ENCODE results near the gene OSBPL3.
A peak's percentile ranks its signal among the peaks of the same experiment; 100 is the strongest.

Gene OSBPL3

DNA sequence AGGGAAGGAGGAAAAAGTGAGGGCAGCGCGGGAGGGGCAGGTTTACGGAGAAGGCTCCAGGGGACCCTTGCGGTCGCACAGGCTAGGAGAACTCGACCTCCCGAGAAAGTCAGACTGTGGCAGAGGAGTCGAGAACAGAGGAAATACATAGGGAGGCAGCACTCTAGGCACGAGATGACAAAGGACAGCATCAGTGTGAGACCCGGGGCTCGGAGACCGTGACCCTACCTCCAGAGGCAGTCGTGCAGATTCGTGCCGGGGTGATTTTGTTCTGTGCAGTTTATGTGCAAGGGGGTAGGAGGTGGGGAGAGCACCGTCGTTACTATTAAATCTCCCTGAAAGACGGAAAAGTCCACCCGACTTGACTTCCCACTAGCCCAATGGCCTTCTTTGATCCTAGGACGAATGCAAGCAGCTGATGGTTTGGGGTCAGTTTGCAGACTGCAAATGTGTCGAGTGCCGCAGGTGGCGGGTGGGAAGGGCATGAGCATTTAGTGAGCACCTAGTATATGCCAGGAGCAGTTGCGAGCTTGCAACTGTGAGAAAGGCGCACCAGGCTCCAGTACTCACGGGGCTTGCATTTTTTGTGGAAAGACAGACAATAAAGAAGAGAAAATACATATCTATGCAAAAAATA, 674 bp upstream of the OSBPL3 start:
- peak; percentile 50 for DNase-seq

DNA sequence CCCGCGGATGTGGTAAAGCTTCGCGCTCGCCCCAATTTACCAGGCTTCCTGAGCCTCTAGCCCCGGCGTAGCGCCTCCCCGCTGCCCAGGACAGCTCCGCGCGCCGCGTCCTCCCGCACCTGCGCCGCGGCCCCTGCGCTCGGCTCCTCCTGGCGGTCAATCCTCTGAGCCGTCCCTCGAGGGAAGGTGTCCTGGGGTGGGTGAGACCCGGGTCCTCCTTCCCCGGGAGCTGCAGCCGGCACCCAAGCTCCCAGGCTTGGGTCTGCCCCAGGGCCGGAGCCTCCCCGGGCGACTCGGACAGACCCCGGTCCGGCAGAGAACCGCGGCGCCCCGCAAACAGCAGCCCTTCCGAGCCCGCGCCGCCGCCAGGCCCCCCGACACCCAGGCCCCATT, 512 bp downstream of the OSBPL3 start:
- peak; percentile 81 for DNase-seq

DNA sequence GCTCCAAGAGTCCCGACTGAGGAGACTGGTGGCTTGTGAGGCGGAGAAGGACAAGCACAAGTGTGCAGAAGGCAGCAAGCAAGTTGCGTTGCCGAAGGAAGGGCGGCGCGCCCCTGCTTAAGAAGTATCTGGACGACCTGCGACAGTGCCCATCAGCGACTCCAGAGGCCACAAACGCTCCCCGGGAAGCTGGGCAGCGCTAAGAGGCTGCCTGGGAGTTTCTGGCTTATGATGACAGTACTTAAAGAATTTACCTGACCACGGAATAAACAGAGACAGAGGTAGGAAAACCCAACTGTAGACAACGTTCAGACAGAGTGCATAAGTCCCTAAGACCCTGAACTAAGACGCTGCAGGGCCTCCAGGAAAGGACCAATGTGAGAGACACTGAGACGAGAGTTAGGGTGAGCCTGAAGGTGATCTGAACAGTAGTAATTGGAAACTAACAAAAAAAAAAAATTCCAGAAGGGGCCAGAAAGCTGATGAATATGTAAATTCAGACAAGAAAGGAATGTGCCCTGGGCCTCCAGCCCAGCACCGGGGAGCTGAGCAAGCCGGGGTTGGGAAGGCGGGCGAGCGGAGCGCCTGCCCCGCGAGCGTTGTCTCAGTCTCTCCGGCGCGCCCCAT, 1.0 kb downstream of the OSBPL3 start:
- DNase-seq, result no peak

DNA sequence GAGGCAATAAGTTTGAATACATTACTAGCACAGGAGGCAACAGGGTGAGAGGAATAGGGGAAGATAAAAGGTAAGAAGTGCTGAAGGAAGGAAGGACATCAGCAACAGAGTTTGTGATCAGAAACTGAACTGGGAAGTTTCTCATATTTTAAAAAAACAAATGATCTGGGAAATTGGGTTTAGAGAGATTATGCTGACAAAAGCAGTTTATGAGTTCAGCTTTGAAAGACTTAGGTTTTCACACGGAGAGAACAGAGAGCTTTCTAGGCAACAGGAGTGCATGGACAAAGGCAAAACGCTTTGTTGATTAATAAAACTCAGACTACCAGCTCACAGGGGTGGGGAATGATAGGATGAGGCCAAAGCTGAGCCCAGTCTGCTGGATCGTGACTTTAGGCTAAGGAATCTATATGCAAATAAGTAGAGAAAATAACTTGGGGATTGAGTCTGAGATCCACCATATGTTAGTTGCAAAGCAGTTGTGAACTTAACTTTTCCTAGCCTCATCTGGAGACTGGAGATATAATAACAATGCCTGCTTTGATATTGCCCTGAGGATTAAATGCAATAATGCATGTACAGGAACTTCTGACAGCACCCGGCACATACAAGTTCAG, 4.2 kb downstream of the OSBPL3 start:
- no peak for DNase-seq

DNA sequence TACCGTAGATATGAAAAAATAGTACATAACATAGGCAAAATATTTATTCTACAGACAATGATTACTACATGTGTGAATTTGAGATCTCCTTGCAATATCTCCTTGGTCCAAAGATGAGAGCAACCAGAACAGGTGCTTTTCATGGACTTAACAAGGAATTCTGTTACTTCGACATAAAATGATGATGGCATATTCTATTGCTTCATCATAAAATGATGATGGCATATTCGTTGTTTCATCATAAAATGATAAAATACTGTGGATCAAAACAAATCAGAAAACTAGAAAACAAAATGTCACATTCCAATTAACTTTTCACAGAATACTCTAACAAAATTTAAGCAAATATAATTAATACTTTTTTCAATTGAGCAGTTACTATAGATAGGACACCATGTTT, 4.8 kb downstream of the OSBPL3 start:
- no peak for DNase-seq

DNA sequence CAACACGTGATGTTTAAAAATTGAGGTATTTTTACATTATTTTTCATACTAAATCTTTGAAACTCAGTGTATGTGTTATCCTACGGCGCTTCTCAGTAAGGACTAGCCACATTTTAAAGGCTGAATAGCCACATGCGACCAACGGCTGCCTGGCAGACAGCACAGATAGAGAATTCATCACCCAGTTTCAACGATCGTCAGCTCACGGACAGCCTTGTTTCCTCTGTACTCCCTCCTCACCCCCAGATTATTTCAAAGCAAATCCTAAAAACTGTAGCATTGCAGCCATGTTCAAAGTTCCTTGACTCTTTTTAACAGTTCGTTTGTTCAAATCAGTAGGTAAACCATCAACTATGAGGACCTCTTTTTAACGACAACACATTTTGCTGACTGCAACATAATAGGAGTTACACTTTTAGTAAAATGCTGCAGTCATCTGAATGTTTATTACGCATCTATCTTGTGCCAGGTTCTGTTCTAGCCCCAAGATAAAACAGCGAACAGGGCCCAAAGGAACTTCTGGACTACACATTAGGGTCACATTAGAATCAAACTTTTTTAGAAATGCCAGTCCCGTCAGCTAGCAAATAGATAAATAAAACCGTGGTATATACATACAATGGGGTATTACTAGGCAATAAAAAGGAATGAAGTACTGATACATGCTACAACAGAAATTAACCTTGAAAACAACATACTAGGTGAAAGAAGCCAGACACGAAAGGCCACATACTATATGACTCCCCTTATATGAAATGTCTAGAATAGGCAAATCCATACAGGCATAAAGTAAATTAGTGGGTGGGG, 5.7 kb downstream of the OSBPL3 start:
- no peak for DNase-seq

DNA sequence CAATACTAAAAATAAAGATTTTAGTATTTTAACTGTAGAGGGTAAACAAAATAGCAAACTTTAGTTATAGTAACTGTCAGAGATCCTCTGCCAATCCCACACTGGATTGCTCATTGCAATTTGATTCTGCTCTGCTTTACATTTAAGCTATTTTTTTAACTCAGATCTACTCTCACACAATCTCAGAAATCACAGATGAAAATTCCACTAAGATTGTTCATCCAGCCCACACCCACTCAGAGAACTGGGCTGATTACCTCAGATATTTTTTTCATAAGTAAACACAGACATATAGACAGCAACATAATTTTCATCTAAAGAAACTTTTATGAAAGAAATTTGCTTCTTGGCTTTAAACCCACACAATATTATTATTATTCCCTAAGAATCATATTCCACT, 7.0 kb downstream of the OSBPL3 start:
- no peak for DNase-seq

DNA sequence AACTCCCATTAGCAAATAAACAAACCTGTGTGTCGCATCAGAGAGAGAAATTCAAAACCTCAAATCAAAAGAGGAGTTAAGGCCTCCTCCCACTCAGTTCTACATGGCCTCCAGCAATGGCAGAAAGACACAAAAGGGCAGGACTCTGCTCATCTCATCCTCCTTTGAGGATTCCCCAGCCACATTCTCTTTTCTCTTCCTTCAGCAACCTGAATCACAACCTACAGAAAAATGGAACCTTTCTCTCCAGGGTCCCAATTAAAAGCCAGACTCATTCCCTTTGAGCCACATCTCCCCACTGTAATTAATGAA, 7.9 kb downstream of the OSBPL3 start:
- DNase-seq, result no peak

DNA sequence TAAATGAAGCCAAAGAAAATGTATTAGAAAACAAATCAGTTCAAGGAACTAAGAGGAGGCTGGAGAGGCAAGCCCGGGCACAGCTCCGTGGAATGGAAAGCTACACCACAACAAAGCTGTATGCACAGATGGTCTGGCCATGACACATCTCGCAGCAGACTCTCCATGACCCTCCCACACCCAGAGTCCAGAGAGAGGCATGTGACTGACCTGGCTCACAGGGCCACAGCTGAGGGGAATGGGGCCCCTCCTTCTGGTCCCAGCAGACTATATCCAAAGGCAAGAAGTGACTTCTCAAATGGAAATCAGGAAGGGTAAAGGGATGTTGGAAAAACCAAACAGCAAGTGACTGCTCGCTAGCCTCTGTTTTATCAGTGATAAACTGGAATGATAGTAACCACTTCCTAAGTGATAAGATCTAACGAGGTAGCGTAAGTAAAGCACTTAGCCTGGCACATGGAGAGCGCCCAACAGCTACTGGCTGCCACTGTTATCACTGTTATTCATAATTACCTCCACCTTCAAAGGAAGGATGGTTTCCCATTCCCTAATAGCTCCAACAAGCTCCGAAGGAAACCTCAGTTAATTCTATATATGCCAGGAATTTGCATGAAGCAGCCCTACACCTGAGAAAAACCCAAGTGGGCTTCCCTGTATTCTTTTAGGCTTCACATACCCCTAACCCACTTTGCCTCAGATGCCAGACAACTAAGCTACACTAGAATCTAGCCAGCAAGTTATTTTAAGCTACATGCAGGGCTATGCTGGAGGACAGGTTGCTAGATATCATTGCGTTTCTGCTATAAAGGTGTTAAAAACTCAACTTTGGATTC, 8.4 kb downstream of the OSBPL3 start:
- DNase-seq, result no peak

DNA sequence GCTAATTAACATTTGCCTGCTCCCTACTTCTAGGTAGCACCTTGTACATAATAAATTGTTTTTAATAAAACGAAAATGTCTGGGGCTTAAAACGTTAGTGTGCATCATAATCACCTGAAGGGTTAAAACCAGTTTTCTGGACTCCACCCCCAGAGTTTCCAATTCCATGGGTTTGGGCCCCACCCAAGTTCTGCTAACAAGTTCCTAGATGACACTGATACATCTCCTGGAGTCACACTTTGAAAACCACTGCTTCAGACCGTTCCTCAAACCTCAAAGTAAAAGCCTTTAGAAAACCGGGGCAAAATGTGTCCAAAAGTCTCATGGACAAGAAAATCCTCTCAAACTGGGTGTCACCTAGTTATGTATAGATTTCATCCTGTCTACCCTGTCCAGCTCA, 9.3 kb downstream of the OSBPL3 start:
- DNase-seq, result no peak

DNA sequence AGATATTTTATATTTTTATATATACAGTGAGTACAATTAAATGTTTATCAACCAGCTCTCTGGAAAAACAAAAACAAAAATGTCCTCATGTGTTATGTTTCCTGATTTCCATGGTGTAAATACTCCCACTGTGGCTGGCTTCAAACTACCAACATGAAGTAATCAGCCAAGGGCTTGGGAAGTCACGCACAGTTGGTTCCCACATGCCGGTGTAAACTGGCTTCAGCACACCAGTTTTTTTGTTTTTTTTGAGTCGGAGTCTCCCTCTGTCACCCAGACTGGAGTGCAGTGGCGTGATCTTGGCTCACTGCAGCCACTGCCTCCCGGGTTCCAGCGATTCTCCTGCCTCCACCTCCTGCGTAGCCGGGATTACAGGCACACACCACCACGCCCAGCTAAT, 11.8 kb downstream of the OSBPL3 start:
- no peak for DNase-seq

DNA sequence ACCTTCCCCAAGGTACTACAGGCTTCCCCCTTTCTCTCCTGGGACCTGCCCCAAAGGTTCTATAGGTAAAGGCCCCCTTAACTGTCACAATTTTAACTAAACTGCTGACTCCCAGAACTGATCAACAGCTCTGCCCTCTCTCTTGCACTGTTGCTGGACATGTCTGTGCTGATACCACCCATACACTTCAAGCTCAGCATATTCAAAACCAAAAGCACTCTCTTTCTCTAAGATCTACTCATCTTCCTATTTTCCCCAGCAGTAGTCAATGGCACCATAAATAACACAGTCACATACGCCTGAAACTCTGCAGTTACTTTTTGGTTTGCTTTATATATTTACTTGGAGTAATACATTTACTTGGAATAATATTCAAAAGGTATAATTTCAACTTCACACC, 12.3 kb downstream of the OSBPL3 start:
- no peak for DNase-seq

DNA sequence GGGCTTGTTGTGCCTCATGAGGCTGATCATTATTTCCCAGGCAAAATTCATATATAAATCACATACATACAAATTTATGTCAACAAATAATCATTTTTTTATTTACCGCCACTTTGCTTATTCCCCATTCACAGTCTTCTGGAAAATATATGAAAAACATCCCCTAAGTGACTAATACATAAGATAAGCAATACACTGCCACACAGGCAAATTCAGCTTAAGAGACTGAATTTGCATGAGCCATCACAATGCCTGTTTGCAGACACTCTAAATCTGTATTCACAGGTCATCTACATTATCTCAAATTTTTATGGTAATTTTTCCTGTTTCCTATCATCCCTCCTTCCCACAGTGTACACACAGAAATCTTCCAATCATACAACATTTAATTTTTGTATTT, 13.2 kb downstream of the OSBPL3 start:
- DNase-seq, result no peak

DNA sequence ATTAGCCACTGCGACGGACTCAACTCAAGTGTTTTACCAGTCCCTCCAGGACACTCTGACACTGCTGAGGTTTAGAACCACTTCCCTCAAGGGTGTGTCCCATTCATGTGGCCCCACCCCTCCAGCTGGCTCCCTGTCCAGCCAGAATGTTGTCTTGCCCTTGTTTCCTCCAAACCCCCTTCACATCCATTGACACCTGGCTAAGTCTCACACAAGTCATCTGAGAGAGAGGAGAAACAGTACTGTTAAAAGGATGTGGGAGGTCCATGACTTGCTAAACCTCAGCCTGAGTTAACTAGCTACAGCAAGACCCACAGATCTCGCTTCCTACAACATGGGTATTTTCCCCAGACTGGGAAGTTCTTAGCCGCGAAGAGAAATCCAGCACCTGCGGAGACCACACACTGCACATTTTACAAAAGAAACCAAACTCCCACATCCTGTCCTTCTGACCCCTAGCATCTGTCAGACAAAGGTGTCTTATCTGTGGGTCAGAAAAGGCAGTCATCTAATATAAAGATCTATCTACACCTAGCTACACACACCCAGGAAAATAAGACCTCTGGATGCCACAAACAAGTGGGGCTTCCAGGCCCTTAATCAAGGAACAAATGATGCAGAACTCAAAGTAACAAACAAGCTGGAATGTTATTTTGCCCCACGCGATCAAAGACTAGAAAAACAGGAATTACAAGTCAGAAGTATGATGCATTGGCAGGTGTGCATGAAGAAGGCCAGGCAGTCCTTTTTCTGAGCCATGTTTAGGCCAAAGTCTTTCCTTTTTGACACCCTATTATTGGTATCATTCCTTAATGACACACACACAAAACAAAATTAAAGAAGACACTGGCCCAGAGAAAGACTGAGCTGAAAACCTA, 13.9 kb downstream of the OSBPL3 start:
- DNase-seq, result peak; percentile 57

DNA sequence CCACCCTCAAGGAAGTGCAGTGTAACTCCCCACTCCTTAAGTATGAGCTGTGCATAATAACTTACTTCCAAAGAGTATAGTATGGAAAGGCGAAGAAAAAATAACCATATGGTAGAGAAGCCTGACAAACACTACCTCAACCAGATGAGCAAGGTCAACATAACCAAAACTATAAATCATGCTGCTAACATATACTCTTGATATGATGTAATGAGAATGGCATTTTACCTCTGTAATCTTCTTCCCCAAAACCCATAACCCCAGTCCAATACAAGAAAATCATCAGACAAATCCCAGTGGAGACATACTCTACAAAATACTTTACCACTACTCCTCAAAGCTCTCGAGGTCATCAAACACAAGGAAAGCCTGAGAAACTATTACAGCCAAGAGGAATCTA, 15.8 kb downstream of the OSBPL3 start:
- no peak for DNase-seq

DNA sequence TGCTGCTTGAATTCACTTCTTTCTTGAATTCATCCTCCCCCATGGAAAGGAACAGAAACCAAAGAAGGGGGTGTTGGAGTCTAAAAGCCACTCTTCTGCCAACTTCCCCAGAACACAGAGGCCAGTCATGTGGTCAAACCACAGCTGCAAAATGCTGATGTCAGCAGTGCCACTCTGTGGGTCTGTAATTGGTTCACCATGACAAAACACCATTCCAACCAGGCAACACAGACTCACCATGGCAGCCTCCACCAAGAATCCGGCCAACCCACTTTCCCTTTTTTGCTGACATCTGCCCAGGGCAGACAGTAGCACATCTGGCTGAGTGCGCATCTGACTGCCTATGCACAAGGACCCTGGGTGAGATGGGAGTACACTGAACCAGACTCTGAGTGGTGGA, 16.8 kb downstream of the OSBPL3 start:
- peak; percentile 41 for DNase-seq

DNA sequence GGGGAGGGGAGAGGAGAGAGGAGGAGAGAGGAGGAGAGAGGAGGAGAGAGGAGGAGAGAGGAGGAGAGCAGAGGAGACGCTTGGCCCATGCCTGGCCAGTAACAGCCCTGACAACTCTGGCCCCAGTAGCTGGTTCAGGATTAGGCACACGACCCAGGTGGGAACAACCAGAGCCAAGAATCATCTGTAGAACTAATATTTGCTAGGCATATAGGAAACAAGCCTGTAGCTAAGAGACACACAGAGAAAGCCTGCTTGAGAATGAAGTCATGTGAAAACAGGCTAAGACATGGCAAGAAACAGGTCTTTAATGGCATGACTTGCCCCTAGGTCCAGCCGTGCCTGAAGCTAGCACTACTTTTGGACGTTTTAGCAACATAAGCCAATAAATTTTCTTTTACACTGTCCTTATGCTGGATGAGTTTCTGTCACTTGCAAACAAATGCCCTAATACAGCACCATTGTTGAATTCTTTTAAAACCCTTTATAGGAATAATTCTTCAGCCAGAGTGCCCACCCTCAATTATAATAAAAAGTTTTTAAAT, 17.5 kb downstream of the OSBPL3 start:
- DNase-seq, result no peak

DNA sequence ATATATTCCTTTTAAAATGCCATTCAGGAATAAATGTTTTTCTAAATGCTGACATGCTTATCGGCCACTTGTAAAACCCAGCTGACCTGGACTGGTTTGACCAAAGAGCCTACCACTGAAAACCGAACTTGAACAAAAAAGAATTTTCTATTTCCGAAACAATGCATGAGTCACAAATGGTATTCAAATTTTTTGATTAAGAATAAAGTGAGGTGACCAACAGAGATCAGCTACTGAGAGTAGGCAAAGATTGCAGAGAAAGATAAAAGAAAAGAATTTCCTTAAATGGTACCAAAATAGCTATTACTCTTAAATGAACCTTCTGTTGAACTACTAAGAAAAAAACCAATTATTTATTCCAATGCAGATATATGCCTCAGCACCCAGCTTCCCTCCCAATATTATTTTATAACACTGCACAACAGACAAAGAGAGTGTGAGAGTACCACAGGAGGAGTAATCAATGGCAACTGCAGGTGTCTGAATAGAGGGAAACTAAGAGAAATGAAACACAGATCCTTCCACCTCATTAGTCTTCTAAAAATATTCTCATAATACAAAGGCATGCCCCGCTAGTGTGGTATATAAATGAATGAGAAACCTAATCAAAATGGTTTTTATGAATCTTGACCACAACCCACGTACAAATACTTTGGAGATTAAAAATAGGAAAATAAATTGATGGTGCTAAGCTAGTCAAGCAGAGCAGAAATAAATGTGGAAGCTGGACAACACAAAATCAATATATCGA, 20.1 kb downstream of the OSBPL3 start:
- DNase-seq, result no peak

DNA sequence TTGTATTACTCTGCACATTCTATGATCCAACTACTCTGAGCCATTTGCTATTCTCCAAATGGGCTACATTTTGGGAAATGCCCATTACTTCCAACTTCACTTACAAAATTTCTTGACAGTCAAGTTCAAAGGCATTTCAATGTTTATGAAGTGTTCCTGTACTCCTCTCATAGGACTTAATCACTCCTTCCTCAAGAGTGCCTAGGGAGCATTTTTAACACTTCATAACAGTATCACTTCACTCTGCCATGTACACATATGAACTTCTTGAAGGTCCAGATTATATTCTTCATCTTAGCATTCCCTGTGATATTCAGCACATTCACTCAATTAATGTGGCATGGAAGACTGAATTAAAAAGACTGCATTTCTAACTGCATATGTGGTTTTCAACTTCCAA, 21.6 kb downstream of the OSBPL3 start:
- no peak for DNase-seq

DNA sequence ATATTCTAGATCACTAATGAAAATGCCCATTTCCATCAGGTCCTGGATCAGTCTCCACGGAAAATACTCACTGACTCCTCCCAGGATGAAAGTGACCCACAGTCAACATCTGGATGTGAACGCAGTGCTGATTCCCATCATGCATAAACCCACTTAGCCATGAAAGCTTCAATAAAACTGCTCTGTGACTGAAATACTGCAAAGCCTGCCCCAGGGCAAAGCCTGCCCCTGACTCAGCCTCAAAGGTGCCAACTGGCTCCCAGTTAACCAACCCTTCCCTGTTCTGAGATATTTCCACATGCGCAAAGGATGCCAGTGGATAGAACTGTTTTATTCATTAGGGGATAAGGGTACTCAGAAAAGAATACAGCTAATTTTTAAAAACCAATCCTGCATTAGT, 24.0 kb downstream of the OSBPL3 start:
- DNase-seq, result no peak

DNA sequence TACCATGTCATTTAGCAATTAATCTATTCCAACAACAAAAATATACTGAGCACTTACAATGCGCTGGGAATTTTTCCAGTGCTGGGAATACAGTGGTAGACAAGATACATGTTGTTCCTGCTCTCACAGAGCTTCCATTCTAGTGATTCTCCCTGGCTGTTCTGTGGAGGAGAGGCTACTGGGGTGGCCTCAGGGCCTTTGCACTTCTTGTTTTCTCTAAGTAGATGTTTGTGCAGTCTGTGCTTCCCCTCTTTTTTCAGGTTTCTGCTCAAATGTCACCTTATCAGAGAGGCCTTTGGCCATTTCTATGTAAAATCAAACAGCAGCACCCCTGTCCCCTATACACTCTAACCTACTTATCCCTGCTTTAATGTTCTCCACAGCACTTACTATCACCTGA, 24.7 kb downstream of the OSBPL3 start:
- no peak for DNase-seq

Data from stimulated activated CD4-positive, alpha-beta T cell treated with anti-CD3 and anti-CD28 coated beads, Interleukin-4, amount 100 ng/mL, for 24 hours (primary cell).